NCI-H526 treated with DMSO at 0.1 percent for 48 hours (cell line): ENCODE results near the gene PARL.

ENCODE experiments used
- DNase-seq: peaks from one replicate; lab custom pipeline; 2025; lab: John Stamatoyannopoulos, UW

Gene PARL

GRCh38 chr3:183817639-183818038 lies 67.0 kb downstream of the PARL start:
- no peak for DNase-seq

- no peak for DNase-seq
Measured at GRCh38 chr3:183816681-183817510, 67.8 kb downstream of the PARL start.

GRCh38 chr3:183815951-183816475 lies 68.7 kb downstream of the PARL start:
- DNase-seq = no peak

GRCh38 chr3:183815563-183815940 lies 69.1 kb downstream of the PARL start:
- no peak for DNase-seq

GRCh38 chr3:183814240-183814639 lies 70.4 kb downstream of the PARL start:
- no peak for DNase-seq

GRCh38 chr3:183812761-183813445 lies 71.8 kb downstream of the PARL start:
- DNase-seq = no peak

- DNase-seq = no peak
Measured at GRCh38 chr3:183811638-183812037, 73.0 kb downstream of the PARL start.

GRCh38 chr3:183810643-183811594 lies 73.8 kb downstream of the PARL start:
- no peak for DNase-seq

GRCh38 chr3:183809270-183809669 lies 75.4 kb downstream of the PARL start:
- no peak for DNase-seq

- no peak for DNase-seq
Measured at GRCh38 chr3:183808355-183808754, 76.3 kb downstream of the PARL start.

- no peak for DNase-seq
Measured at GRCh38 chr3:183807881-183808280, 76.8 kb downstream of the PARL start.

GRCh38 chr3:183807209-183807728 lies 77.4 kb downstream of the PARL start:
- no peak for DNase-seq

GRCh38 chr3:183802989-183803388 lies 81.7 kb downstream of the PARL start:
- no peak for DNase-seq

- DNase-seq = no peak
Measured at GRCh38 chr3:183801601-183802000, 83.1 kb downstream of the PARL start.

- no peak for DNase-seq
Measured at GRCh38 chr3:183800243-183800863, 84.3 kb downstream of the PARL start.

- no peak for DNase-seq
Measured at GRCh38 chr3:183799461-183799860, 85.2 kb downstream of the PARL start.

GRCh38 chr3:183797996-183798395 lies 86.7 kb downstream of the PARL start:
- DNase-seq = no peak

GRCh38 chr3:183796372-183796771 lies 88.3 kb downstream of the PARL start:
- DNase-seq = no peak

- no peak for DNase-seq
Measured at GRCh38 chr3:183794452-183794851, 90.2 kb downstream of the PARL start.

- DNase-seq = no peak
Measured at GRCh38 chr3:183792976-183793375, 91.7 kb downstream of the PARL start.

- DNase-seq = no peak
Measured at GRCh38 chr3:183790700-183791099, 94.0 kb downstream of the PARL start.
